RWPE2 (cell line): ENCODE results near the gene SCAANT1.

Experiments
- ATAC-seq: fragments of 200-7000 bp; cut with Tn5 transposase; 3 replicates; pipeline ENCODE4 v1.9.1; 2021; ENCODE audit warnings: low read depth
- DNase-seq: peaks from one replicate; pipeline ENCODE4 v3.0.0-alpha.2; 2020; ENCODE audit warnings: low spot score
- H3K27ac ChIP-seq: fragments of 450-650 bp; 2 replicates; pipeline ENCODE4 v1.5.1; 2017; ENCODE audit warnings: mild to moderate bottlenecking; ENCODE audit not compliant: poor library complexity, severe bottlenecking
- H3K27me3 ChIP-seq: fragments of 250-450 bp; sonication (Bioruptor Pico); 2 replicates; pipeline ENCODE4 v1.5.1; 2021; ENCODE audit warnings: mild to moderate bottlenecking, moderate library complexity; ENCODE audit not compliant: insufficient read depth, poor library complexity, severe bottlenecking
- H3K36me3 ChIP-seq: fragments of 250-450 bp; sonication (Bioruptor Pico); 2 replicates; pipeline ENCODE4 v1.5.1; 2020; ENCODE audit warnings: low read depth, mild to moderate bottlenecking, moderate library complexity
- H3K4me1 ChIP-seq: fragments of 250-450 bp; sonication (Bioruptor Pico); 2 replicates; pipeline ENCODE4 v1.5.1; 2021; ENCODE audit warnings: mild to moderate bottlenecking, moderate library complexity; ENCODE audit not compliant: insufficient read depth, poor library complexity, severe bottlenecking
- H3K4me3 ChIP-seq: fragments of 250-450 bp; sonication (Bioruptor Pico); 2 replicates; pipeline ENCODE4 v1.5.1; 2021; ENCODE audit warnings: mild to moderate bottlenecking, moderate library complexity; ENCODE audit not compliant: severe bottlenecking
- H3K9me3 ChIP-seq: fragments of 250-450 bp; sonication (Bioruptor Pico); 2 replicates; pipeline ENCODE4 v1.5.1; 2021; ENCODE audit warnings: mild to moderate bottlenecking, moderate library complexity; ENCODE audit not compliant: severe bottlenecking
- CTCF ChIP-seq: fragments of 450-650 bp; IDR thresholded peaks from one replicate; pipeline ENCODE4 v1.5.1; 2017; ENCODE audit warnings: mild to moderate bottlenecking, moderate library complexity; ENCODE audit not compliant: poor library complexity, severe bottlenecking

The SCAANT1 gene

GRCh38 chr3:63955830-63956545, 43.8 kb upstream of the SCAANT1 start:
- H3K4me1 ChIP-seq = peaks cover 17% of the 10 kb centered on the region
- H3K27ac ChIP-seq = no peak overlapping the region
- H3K36me3 ChIP-seq = peaks cover 13% of the 10 kb centered on the region
- DNase-seq = no peak
- no peaks in the 10 kb centered on the region for H3K9me3 ChIP-seq
- no peaks in the 10 kb centered on the region for H3K27me3 ChIP-seq
- no peak for ATAC-seq
- TF ChIP-seq CTCF = no peak
- H3K4me3 ChIP-seq = no peak overlapping the region

- Histone ChIP-seq H3K27ac (no peak overlapping the region), H3K4me1 (peaks cover 14% of the 10 kb centered on the region)
- ATAC-seq = no peak
Measured at GRCh38 chr3:63955036-63955650, 43.0 kb upstream of the SCAANT1 start.

GRCh38 chr3:63954182-63954581, 42.0 kb upstream of the SCAANT1 start:
- Histone ChIP-seq H3K36me3 (peaks cover 22% of the 10 kb centered on the region), H3K27me3 (no peaks in the 10 kb centered on the region), H3K9me3 (no peaks in the 10 kb centered on the region), H3K27ac (no peak overlapping the region), H3K4me1 (peaks cover 14% of the 10 kb centered on the region), H3K4me3 (no peak overlapping the region)
- DNase-seq = peak; percentile 70
- TF ChIP-seq CTCF = no peak
- ATAC-seq = peak; percentile 94

More at GRCh38 chr3:63955036-63955650, 43.0 kb upstream of the SCAANT1 start:
- Histone ChIP-seq H3K9me3 (no peaks in the 10 kb centered on the region), H3K36me3 (peaks cover 13% of the 10 kb centered on the region), H3K27me3 (no peaks in the 10 kb centered on the region), H3K4me3 (no peak overlapping the region)
- TF ChIP-seq CTCF = no peak
- DNase-seq = no peak

- Histone ChIP-seq H3K4me1 (peaks cover 14% of the 10 kb centered on the region), H3K36me3 (peaks cover 22% of the 10 kb centered on the region), H3K9me3 (no peaks in the 10 kb centered on the region), H3K27ac (no peak overlapping the region), H3K4me3 (no peak overlapping the region), H3K27me3 (no peaks in the 10 kb centered on the region)
- DNase-seq (no peak), ATAC-seq (no peak)
- no peak for TF ChIP-seq CTCF
Measured at GRCh38 chr3:63952248-63952594, 40.0 kb upstream of the SCAANT1 start.
